Stimulated activated CD8-positive, alpha-beta memory T cell treated with anti-CD3 and anti-CD28 coated beads, Interleukin-12 subunit alpha, Interleukin-12 subunit beta, amount 100 ng/mL, for 1 hour (primary cell): Measurements from ENCODE around the gene LARGE1.

Experiments used
- DNase-seq: peaks from one replicate; pipeline ENCODE4 v3.0.0-alpha.2; 2020; ENCODE audit warnings: low read depth

Gene LARGE1

GRCh38 chr22:33717694-33718396 is 202.4 kb downstream of the LARGE1 start:
- no peak for DNase-seq

GRCh38 chr22:33715237-33715985 is 204.9 kb downstream of the LARGE1 start:
- DNase-seq: no peak

- DNase-seq: no peak
These were observed 209.9 kb downstream of the LARGE1 start for GRCh38 chr22:33710326-33710725.

- DNase-seq: no peak
These were observed 212.7 kb downstream of the LARGE1 start for GRCh38 chr22:33707581-33707980.

- no peak for DNase-seq
These were observed 214.2 kb downstream of the LARGE1 start for GRCh38 chr22:33706100-33706499.

GRCh38 chr22:33699176-33699575 is 221.1 kb downstream of the LARGE1 start:
- no peak for DNase-seq

- no peak for DNase-seq
These were observed 222.6 kb downstream of the LARGE1 start for GRCh38 chr22:33697640-33698039.

GRCh38 chr22:33691057-33691630 is 229.1 kb downstream of the LARGE1 start:
- no peak for DNase-seq

GRCh38 chr22:33688903-33689302 is 231.4 kb downstream of the LARGE1 start:
- DNase-seq: no peak

GRCh38 chr22:33687464-33687863 is 232.8 kb downstream of the LARGE1 start:
- DNase-seq: no peak

- DNase-seq: no peak
These were observed 236.2 kb downstream of the LARGE1 start for GRCh38 chr22:33684087-33684486.

GRCh38 chr22:33682927-33683326 is 237.3 kb downstream of the LARGE1 start:
- DNase-seq: no peak

- no peak for DNase-seq
These were observed 239.6 kb downstream of the LARGE1 start for GRCh38 chr22:33680632-33681031.

- DNase-seq: no peak
These were observed 241.8 kb downstream of the LARGE1 start for GRCh38 chr22:33678523-33678922.

- no peak for DNase-seq
These were observed 242.7 kb downstream of the LARGE1 start for GRCh38 chr22:33677536-33677935.

- no peak for DNase-seq
These were observed 245.9 kb downstream of the LARGE1 start for GRCh38 chr22:33674357-33674756.

- no peak for DNase-seq
These were observed 250.5 kb downstream of the LARGE1 start for GRCh38 chr22:33669746-33670145.

- no peak for DNase-seq
These were observed 253.2 kb downstream of the LARGE1 start for GRCh38 chr22:33666961-33667619.

GRCh38 chr22:33666279-33666960 is 253.9 kb downstream of the LARGE1 start:
- DNase-seq: no peak

GRCh38 chr22:33659448-33659847 is 260.8 kb downstream of the LARGE1 start:
- no peak for DNase-seq

- no peak for DNase-seq
These were observed 261.5 kb downstream of the LARGE1 start for GRCh38 chr22:33658775-33659174.

GRCh38 chr22:33657670-33658069 is 262.6 kb downstream of the LARGE1 start:
- DNase-seq: no peak
